ENCODE results near the gene SIK3.

SIK3 gene

DNA sequence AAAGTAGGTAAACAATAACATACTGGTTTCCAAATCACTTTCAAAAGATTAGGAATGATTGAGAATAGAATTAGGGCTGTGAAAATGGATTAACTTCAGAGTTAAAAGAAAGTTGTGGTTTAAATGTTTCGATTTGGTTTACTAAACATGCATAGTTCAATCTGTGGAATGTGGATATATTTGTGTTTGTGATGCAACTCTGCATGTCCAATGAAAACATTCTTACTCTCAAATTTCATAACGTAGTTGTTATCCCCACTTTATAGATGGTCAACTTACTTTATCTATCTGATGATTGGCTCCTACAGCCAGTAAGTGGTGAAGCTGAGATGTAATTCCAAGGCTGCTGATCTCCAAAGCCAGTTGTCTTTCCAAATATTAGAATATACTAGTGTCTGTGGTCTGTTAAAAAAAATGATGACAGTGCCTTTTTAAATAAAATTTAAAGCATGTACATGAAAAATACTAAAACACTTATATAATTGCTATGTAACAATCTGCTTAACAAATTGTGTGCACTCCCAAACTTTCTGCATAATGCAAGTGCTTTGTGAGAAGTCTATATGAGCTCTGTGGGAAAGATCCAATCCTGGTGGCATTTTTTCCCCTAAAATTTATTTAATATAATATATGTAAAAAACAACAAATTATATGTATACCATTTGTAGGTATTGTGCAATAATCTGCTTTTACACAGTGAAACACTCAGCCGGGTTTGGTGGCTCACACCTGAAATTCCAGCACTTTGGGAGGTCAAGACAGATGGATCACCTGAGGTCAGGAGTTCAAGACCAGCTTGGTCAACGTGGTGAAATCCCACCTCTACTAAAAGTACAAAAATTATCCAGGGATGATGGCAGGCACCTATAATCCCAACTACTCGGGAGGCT, 9.7 kb upstream of the SIK3 start:
- no peak for DNase-seq

DNA sequence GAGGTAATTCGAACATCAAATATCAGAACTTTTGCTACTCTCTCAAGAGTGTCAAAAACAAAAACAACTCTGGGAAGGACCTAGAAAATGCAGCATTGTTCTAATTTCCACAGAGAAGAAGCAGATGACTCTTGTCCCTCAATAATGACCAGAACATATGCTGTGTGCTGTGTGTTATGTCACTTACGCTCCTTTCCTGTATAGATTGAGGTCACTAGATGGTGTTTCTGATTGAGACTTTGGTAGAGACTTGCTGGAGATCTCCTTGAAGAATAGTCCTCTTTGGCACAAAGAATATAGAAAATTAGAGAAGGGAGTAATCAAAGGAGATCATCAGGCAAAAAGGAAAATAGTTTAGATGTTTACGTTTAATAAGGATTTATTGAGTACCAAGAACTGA, 2.3 kb upstream of the SIK3 start:
- no peak for DNase-seq

DNA sequence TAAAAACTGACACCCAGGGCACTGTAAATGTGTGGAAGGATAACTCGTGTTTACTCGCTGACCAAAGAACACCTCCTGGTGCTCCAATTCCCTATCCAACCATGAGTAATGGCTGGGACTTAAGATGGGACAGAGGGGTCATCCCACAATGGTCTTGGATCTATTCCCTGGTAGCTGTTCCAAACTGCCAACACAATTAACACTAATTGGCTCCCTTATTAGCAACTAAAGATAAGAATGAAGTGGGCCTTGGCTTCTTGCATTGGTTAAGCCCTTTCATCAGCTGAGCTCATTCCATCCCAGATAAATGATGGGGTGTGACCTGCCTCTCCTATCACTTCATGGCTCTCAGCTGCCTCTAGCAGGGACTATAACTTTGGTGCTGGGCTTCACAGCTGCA, 1.5 kb upstream of the SIK3 start:
- DNase-seq: no peak

DNA sequence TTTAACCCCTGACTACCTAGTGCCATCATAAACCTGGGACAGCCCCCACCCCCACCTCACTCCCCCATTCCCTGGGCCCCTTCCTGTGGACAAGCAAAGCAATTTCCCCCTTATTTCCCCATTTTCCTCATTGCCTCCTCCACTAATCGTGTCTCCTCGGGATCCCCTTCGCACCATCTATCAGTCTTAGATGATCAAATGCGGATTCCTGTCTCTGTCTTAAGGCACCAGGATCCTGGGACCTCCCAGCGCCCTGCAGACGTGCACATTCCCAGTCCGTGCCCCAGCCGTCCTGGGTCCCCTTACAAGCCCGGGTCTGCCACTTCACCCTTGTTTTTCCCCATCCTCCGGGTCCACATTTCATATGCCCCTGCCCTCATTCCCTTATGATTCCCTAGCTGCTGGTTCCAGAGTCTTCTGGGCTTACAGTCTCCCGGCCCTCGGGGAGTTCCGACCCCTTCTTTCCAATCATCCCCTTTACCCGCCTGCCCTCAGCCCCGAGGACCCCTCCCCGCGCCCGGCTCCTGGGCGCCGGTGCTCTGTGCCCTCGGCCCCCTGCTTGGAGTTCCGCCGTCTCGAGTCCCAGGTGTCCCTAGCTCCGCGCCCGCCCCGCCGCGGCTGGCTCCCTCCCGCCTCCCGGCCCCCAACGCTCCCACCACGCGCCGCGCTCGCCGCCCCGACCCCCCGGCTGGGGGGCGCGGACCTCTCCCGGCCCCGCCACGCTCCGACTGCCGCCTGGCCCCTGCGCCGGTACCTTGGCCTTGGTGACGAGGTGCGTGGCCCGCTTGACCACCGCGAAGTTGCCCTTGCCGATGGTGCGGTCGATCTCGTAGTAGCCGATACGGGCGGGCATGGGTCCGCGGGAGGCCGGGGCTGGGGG, 599 bp downstream of the SIK3 start:
- DNase-seq: no peak

DNA sequence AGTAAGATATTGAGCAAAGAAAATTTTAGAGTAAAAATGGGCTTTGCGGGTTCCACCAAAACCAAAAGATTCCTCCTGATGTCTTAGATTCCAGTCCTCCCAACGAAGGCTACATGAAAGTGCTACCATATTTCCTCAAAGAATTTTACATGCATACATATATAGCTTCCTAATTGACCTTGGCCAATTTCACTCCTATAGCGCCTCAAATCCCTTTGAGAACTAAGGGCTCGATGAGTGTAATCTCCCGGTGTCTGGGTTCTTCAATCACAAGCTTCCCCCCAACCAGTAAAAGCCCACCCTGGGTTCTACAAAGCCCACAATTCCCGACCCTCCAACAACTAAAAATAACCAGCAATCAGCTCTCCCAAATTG, 1.2 kb downstream of the SIK3 start:
- no peak for DNase-seq

DNA sequence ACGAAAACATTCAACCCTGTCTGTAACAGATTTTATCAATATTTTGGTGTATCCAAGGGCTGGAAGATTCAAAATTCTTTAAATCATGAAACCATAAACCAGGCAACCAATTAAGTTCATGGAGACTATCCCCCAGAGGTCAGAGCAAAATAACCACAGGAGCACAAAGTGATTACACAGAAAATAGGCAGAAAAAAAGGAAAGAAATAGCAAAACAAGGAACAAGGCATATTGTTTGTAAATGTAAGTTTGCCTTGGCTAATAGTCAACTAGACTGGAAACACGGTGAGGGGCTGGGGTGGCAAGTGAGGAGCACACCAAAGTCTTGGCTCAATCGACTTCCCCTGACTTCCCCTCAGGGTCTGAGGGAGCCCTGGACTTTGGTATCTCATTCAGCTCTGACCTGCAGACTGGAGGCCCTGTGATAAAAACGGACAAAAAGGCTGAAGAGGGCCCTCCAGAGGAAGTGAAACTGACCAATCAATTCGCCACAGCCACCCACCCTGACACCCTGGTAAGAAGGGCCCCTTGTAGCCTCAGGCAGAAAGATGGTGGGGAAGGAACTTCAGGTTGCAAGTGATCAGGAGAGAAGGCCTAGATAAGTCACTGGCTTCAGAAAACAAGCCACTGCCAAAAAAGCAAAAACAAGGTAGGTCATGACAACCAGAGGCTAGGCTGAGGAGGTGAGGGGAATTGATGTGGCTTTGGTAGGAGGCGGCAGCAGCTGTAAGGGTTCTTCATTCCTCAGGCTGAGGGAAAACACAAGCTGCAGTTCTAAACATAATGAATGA, 1.8 kb downstream of the SIK3 start:
- no peak for DNase-seq

DNA sequence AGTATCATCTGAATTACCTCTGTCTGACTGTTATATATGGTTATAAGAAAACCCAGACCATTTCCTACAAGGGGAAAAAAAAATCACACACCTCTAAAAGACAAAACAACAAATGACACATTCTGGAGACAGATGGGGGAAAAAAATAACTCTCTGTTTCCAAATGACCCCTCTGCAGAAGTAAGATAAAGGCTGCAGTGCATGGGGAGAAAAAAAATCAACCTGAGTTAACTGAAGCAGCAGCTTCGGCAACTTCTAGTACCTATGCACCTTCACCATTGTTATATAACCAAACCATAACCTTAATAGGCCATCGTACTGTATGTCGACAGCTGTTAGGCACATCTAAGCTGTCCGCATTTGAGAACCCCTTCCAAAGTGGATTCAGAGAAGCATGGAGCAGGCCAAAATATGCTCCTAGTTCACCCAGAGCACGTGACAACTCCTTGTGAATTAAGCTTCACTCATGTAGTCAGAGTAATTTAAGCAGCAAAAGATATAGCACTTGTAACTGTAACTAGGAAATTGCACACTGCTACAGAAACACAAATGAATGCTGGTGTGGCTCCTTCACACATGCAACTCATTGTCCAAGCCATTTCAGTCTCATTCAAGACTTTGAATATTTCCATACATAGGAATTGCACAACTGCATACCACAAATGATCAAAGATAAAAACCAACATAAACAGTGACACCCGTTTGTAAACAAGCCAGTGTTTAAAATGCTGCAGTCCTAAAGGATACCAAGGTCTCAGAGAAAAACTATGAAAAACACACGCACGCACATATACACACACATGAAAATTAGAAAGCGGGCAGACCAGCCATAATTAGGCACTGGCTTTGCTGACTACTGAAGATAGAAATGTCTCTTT, 2.7 kb downstream of the SIK3 start:
- no peak for DNase-seq

DNA sequence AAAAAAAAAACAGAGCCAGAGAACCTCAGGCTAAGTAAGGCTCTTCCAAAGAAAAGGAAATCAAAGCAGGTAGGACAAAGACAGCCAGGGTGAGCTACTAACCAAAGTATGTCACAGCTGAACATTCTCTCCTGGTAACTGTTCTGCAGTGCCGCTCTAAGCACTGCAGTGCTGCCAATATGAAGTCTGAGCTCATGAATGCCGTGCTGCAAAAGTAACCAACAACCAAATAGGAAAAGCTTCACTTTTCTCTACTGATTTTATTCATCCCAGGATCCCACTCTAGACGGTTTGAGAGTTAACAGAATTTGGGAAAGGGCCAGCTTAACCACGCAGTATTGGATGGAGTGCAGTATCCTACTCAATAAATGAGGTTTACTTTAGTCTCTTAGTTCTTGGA, 3.5 kb downstream of the SIK3 start:
- DNase-seq: no peak

DNA sequence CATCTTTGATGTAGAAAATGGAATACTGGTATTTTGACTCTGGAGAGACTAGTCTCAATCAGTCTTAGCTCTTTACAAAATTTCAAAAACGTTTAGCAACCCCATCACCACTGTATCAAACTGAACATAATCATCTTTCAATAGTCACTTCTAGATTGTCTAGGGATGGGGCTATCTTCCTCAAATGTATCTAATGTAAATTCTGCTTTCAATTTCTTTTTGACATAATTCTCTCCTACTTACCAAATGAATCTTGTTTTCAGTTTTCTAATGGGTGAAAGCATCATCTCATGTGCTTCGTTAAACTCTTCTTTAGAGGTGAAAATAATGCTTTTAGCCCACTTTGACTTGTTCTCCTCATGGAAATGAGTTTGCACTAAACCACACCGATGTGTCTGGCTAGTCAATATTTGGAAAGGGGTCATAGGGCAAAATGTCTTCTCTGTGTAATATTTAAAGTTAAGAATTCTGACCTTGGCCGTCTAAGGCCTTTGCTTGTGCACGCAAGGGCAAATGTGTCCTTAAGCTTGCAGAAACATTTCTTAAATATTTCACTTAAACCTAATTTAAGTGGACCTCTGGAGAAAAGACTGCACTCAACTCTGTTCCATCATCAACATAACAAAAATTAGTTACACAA, 5.2 kb downstream of the SIK3 start:
- DNase-seq: no peak

DNA sequence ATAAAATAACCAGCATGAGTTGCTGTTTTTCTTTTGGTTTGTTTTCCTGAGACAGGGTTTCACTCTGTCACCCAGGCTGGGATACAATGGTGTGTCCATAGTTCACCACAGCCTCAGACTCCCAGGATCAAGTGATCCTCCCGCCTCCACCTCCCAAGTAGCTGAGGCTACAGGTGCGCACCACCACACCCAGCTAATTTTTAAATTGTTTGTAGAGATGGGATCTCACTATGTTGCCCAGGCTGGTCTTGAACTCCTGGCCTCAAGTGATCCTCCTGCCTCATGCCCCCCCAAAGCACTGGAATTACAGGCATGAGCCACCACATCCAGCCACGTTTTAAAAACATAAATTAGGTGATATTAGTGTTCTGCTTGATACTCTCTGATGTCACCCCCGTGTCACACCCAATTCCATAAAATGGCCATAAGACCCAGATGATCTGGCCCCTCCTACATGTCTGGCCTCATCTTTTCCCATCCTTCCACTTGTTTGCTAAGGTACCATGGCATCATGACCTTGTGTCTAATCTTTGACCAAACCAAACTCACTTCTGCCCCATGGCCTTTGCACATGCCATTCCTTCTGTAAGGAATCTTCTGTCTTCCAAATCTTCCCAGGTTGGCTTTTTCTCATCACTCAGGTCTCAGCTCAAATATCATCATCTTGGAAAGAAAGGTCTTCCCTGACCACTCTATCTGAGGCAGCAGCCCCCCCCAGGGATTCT, 6.3 kb downstream of the SIK3 start:
- DNase-seq: no peak

DNA sequence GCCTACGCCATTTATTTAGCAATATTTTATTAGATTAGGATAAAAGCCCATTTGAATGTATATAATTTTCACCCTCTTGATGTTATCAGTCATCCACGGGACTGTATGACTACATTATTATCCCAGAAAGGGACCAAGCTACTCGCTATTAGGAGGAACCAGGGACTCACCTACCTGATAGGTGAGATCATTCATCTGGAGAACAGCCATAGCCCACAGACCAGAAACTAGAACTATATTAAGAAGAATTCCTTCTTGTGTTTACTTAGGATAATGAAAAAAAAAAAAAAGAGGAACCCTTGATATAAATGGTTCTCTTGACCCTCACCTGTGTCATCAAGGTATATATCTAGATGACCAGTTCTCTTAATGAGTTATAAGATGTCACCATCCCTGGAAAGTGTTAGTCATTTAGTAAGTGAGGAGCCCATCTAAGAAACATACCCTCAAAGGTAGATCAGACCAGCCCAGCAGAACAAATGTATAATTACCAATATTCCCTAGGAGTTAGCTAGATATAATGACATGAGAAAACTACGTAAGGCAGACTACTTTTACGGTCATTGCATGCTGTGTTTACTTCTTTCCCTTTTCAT, 8.0 kb downstream of the SIK3 start:
- DNase-seq: no peak

DNA sequence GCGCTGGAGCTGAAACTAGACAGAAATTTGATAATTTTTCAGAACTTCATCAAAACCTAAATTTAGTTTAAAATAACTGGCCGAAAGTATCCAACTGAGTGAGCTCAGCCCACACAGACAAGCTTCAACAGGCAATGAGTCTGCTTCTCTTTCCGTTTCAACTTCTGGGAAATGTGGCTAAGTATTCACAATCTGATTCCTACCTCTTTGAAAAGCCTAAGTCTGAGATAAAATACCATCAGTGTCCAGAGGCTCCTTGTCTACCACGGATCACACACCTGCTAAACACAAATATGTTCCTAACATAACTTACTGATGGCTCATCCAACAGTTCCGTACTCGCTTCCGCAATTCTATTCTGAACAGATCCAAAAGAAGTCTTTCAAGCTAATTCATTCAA, 8.5 kb downstream of the SIK3 start:
- DNase-seq: no peak

DNA sequence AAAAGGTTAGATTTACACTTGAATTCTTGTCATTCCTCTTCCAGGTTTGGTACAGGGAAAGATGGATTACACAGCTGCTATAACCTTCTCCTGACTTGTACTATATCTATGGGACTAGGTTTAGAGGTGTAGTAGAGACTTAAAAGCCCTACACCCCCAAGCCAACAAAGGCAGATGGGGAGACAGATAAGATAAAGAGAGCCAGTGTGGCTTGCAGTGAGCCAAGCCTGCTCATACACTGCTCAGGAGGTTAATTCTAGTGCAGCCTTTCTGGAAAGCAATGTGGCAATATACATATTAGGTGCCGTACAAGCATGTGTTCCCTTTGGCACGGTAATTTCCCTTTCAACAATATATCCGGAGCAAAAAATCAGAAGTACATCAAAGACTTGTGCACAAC, 10.8 kb downstream of the SIK3 start:
- no peak for DNase-seq

DNA sequence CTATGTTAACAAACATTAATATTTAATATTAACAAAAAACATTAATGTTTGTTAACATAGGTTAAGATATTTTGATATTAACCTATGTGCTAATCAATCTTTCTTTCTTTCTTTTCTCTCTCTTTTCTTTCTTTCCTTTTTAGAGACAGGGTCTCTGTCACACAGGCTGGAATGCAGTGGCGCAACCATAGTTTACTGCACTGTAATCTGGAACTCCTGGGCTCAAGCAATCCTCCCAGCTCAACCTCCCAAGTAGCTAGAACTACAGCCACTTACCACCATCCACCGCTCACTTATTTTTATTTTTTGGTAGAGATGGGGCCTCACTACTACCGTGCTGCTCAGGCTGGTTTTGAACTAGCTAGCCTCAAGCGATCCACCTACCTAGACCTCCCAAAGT, 13.2 kb downstream of the SIK3 start:
- no peak for DNase-seq

DNA sequence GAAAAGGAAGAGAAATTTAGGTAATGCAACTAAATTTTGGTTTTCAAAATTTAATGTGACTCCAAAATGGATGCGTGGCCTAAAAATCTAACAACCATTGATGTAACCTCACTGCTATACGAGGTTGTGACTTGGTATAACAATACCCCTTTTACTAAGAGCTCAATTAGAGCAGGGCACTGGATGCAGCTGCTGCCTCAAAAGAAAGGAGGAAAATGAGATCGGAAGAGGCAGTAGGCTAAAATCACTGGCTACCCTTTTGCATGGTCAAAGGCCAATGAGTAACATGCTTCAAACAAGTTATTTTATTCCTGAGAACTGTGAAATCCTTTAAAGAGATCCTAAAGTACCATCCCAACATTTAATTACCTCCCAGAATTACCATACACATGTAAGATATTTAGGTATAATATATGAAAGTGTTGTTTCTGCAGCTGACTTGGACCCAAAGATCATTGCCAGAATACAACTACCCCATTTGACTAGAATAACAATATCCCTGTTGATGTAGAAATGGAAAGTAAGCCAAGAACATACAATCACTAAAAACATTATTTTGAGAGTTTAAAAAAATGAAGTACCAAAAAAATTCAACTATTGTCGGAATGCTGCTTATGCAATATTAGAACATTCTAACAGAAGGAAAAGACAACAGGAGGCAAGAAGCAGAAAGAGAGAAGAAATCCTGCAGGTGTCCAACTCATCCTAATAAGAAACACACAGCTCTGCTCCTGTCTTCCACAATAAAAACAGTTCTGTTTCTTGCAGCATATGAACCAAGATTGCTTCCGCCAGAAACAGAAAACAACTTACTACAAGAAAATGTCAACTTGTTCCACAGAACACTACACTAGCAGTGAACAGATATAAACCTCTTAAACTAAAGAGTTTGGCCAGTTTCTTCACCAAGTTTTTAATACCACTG, 15.0 kb downstream of the SIK3 start:
- no peak for DNase-seq

DNA sequence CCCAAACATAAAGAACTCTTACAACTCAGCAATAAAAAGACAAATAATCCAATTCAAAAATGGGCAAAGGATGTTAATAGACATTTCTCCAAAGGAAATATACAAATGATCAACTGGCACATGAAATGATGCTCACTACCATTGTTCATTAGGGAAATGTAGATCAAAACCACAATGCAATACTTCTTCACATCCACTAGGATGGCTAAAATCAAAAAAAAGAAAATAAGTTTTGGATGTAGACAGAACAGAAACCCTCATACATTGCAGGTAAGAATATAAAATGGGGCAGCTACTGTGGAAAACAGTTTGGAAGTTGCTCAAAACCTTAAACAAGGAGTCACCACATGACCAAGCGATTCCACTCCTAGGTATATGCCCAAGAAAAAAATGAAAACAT, 16.3 kb downstream of the SIK3 start:
- DNase-seq: no peak

DNA sequence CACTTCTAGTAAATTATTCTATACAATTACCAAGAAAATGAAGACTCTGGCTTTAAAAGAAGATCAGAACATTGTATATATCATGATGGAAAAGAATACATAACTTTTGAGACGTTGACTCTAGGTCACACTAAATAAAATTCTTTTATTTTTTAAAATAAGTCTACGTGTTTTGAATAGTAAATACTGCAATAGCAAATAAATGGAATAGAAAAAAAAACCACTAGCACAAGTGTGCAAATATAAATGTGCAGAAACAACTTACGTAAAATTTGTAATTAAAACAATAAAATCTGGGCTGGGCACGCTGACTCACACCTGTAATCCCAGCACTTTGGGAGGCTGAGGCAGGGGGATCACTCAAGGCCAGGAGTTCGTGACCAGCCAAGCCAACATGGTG, 17.9 kb downstream of the SIK3 start:
- DNase-seq: no peak

DNA sequence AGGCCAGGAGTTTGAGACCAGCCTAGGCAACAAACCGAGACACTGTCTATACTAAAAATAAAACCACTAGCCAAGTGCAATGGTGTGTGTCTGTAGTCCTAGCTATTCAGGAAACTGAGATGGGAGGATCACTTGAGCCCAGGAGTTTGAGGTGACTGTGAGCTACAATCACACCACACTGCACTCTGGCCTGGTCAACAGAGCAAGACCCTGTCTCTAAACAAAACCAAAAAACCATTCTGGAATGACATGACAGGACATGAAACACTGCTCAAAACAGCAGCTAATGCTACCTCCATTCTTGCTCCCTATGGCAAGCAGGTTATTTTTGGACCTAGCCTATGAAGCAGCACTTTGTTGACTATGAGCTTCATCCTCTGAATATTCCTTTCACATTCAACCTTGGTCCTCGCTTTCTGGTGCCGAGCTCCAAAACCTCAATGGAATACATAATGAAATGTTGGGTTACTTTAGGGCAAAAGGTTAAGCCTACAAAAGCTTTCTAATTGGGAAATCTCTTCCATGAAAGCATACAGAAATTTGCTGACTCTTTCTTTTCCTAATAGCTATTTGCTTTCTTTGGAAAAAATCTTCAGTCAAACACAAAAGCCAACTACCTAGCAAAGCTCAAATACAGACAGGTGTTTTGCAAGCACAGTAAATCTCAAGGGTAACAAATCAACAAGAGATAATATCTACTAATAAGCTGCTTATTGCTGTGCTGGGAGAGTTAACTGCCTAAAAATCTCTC, 21.1 kb downstream of the SIK3 start:
- DNase-seq: no peak

DNA sequence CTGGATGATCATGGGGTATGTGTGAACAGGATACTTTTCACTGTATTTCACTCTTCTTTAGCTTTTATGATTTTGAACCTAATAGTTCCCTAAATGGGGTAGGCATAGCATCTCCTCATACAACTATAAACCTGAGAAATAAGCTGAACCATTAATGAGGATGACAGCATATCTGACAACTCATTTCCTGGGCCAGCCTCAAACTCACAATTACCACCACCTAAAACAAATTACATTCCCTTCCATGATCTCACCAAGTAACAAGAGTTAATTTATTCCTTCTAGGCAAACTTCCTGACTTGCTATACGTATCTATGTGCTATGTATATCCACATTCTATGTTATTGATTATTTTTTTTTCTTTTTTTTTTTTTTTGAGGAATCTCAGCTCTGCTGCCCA, 23.0 kb downstream of the SIK3 start:
- no peak for DNase-seq

All from NCI-H510A (cell line).